Measurements from ENCODE around the gene CD55. TPM values are rescaled to one million over a fixed set of nuclear protein-coding genes. Genes with fewer than 3 reads are reported as not detected.

CD55 gene
- total and polyA plus RNA-seq, 2 experiments from 2014 or later: 16.7 to 18.5 TPM

DNA sequence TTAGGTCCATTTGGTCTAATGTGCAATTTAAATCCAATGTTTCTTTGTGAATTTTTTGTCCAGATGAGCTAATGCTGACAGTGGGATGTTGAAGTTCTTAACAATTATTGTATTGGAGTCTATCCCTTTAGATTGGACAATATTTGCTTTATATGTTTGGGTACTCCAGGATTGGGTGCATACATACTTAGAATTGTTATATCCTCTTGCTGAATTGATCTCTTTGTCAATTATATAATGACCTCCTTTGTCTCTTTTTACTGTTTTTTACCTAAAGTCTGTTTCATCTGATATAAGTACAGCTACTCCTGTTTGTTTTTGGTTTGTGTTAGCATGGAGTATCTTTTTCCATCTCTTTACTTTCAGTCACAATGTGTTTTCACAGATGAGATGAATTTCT is 22.2 kb downstream of the CD55 start:
- ATAC-seq (no peak), DNase-seq (ENCODE audit: low spot score) (no peak)
- Histone ChIP-seq H3K79me2 (replicated peaks; ENCODE audit: insufficient read depth) (0 out of 2 replicates have a peak, but pooled peaks cover 3% of the 10 kb centered on the region), H3K27ac (ENCODE audit: low read depth) (no peak overlapping the region), H3F3A (replicated peaks; ENCODE audit: low read depth) (no peaks in the 10 kb centered on the region), H4K20me1 (replicated peaks; ENCODE audit: insufficient read depth) (no peaks in the 10 kb centered on the region), H3K4me1 (ENCODE audit: insufficient read depth) (no peaks in the 10 kb centered on the region), H3K4me2 (no peak overlapping the region), H3K4me3 (no peak overlapping the region), H2AFZ (no peak overlapping the region), H3K36me3 (ENCODE audit: insufficient read depth) (peaks cover 6% of the 10 kb centered on the region; the same call in 1 of the 2 replicates), H3K27me3 (ENCODE audit: insufficient read depth) (no peaks in the 10 kb centered on the region), H3K9me2 (ENCODE audit: insufficient read depth) (no peaks in the 10 kb centered on the region)
- Mint-ChIP-seq H3K4me3 (no peak overlapping the region), H3K27ac (no peak overlapping the region; the same call in 1 of the 2 replicates), H3K27me3 (ENCODE audit: insufficient read depth, low read depth, poor library complexity) (peaks cover 1% of the 10 kb centered on the region), H3K9me3 (no peaks in the 10 kb centered on the region), H3K36me3 (ENCODE audit: low read depth) (peaks cover 32% of the 10 kb centered on the region), H3K4me1 (peaks cover 5% of the 10 kb centered on the region; the same call in 2 of the 3 replicates)
- TF ChIP-seq, protein P1, sequence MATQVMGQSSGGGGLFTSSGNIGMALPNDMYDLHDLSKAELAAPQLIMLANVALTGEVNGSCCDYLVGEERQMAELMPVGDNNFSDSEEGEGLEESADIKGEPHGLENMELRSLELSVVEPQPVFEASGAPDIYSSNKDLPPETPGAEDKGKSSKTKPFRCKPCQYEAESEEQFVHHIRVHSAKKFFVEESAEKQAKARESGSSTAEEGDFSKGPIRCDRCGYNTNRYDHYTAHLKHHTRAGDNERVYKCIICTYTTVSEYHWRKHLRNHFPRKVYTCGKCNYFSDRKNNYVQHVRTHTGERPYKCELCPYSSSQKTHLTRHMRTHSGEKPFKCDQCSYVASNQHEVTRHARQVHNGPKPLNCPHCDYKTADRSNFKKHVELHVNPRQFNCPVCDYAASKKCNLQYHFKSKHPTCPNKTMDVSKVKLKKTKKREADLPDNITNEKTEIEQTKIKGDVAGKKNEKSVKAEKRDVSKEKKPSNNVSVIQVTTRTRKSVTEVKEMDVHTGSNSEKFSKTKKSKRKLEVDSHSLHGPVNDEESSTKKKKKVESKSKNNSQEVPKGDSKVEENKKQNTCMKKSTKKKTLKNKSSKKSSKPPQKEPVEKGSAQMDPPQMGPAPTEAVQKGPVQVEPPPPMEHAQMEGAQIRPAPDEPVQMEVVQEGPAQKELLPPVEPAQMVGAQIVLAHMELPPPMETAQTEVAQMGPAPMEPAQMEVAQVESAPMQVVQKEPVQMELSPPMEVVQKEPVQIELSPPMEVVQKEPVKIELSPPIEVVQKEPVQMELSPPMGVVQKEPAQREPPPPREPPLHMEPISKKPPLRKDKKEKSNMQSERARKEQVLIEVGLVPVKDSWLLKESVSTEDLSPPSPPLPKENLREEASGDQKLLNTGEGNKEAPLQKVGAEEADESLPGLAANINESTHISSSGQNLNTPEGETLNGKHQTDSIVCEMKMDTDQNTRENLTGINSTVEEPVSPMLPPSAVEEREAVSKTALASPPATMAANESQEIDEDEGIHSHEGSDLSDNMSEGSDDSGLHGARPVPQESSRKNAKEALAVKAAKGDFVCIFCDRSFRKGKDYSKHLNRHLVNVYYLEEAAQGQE (IDR thresholded peaks at IDR 0.05; ENCODE audit: unreplicated experiment): no peak
- TF ChIP-seq, protein P2, sequence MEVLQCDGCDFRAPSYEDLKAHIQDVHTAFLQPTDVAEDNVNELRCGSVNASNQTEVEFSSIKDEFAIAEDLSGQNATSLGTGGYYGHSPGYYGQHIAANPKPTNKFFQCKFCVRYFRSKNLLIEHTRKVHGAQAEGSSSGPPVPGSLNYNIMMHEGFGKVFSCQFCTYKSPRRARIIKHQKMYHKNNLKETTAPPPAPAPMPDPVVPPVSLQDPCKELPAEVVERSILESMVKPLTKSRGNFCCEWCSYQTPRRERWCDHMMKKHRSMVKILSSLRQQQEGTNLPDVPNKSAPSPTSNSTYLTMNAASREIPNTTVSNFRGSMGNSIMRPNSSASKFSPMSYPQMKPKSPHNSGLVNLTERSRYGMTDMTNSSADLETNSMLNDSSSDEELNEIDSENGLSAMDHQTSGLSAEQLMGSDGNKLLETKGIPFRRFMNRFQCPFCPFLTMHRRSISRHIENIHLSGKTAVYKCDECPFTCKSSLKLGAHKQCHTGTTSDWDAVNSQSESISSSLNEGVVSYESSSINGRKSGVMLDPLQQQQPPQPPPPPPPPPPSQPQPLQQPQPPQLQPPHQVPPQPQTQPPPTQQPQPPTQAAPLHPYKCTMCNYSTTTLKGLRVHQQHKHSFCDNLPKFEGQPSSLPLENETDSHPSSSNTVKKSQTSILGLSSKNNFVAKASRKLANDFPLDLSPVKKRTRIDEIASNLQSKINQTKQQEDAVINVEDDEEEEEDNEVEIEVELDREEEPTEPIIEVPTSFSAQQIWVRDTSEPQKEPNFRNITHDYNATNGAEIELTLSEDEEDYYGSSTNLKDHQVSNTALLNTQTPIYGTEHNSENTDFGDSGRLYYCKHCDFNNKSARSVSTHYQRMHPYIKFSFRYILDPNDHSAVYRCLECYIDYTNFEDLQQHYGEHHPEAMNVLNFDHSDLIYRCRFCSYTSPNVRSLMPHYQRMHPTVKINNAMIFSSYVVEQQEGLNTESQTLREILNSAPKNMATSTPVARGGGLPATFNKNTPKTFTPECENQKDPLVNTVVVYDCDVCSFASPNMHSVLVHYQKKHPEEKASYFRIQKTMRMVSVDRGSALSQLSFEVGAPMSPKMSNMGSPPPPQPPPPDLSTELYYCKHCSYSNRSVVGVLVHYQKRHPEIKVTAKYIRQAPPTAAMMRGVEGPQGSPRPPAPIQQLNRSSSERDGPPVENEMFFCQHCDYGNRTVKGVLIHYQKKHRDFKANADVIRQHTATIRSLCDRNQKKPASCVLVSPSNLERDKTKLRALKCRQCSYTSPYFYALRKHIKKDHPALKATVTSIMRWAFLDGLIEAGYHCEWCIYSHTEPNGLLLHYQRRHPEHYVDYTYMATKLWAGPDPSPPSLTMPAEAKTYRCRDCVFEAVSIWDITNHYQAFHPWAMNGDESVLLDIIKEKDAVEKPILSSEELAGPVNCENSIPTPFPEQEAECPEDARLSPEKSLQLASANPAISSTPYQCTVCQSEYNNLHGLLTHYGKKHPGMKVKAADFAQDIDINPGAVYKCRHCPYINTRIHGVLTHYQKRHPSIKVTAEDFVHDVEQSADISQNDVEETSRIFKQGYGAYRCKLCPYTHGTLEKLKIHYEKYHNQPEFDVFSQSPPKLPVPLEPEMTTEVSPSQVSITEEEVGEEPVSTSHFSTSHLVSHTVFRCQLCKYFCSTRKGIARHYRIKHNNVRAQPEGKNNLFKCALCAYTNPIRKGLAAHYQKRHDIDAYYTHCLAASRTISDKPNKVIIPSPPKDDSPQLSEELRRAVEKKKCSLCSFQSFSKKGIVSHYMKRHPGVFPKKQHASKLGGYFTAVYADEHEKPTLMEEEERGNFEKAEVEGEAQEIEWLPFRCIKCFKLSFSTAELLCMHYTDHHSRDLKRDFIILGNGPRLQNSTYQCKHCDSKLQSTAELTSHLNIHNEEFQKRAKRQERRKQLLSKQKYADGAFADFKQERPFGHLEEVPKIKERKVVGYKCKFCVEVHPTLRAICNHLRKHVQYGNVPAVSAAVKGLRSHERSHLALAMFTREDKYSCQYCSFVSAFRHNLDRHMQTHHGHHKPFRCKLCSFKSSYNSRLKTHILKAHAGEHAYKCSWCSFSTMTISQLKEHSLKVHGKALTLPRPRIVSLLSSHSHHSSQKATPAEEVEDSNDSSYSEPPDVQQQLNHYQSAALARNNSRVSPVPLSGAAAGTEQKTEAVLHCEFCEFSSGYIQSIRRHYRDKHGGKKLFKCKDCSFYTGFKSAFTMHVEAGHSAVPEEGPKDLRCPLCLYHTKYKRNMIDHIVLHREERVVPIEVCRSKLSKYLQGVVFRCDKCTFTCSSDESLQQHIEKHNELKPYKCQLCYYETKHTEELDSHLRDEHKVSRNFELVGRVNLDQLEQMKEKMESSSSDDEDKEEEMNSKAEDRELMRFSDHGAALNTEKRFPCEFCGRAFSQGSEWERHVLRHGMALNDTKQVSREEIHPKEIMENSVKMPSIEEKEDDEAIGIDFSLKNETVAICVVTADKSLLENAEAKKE (CRISPR knock-in tag; IDR thresholded peaks at IDR 0.05): no peak
- TF ChIP-seq ZNF114 (CRISPR knock-in tag; IDR thresholded peaks at IDR 0.05): no peak
- TF ChIP-seq JUNB (IDR thresholded peaks at IDR 0.05; ENCODE audit: unreplicated experiment): no peak
- no peak for TF ChIP-seq EZH2phosphoT487 (IDR thresholded peaks at IDR 0.05; ENCODE audit: unreplicated experiment)
- TF ChIP-seq CREB1 (CRISPR knock-in tag; IDR thresholded peaks at IDR 0.05; ENCODE audit: low read depth): no peak
- no peak for TF ChIP-seq STAT1 (IDR thresholded peaks at IDR 0.05; ENCODE audit: unreplicated experiment)

All from GM23338 (cell line).